Stimulated activated naive CD4-positive, alpha-beta T cell (primary cell): Measurements from ENCODE around the gene MOCOS.

Source experiments
- DNase-seq, 6 experiments: peaks; one replicate each; lab custom pipeline; 2025; lab: John Stamatoyannopoulos, UW

MOCOS gene

GRCh38 chr18:36271153-36271552 is 83.9 kb downstream of the MOCOS start:
- DNase-seq, result no peak

DNA sequence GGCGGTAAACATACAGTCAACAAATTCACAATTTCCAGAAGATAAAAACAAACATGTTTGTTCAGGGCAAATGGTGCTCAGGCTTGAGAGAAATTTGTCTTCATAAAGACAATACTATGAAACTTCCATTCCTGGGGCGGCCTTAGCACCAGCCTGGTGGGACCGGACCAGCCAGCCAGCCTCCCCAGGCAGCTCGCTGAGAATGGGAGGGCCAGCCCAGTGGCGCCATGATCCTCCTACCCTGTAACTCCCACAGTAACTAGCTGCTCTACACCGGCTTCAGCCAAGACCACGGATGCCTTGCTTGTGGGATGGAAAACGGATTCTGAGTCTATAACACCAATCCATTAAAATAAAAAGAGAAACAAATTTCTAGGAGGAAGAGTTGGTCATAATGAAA is 86.0 kb downstream of the MOCOS start:
- DNase-seq, result no peak

DNA sequence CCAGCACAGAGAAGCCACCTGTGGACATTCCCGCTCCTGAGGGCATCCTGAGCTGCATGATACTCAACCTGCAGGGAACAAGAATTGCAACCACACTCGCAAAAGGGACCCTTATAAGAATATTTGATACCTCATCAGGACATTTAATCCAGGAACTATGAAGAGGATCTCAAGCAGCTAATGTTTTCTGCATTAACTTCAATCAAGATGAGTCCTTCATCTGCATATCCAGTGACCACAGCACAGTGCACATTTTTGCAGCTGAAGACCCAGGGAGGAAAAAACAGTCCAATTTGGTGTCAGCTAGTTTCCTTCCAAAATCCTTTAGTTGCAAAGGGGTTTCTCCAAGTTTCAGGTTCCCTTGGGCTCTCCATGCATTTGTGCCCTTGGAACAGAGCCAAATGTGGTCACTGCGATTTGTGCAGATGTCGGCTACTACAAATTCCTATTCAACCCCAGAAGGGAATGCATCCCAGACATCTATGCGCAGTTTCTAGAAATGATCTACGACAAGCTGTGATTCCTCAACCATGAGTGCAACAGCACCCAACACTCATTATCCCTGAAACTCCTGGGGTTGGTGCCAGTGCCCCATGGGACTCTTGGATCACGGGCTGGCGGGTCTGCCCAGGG is 86.9 kb downstream of the MOCOS start:
- DNase-seq, result no peak

GRCh38 chr18:36275561-36275960 is 88.3 kb downstream of the MOCOS start:
- no peak for DNase-seq

- no peak for DNase-seq
These were observed 91.7 kb downstream of the MOCOS start for GRCh38 chr18:36279001-36279400.

GRCh38 chr18:36281936-36282335 is 94.6 kb downstream of the MOCOS start:
- DNase-seq, result no peak

DNA sequence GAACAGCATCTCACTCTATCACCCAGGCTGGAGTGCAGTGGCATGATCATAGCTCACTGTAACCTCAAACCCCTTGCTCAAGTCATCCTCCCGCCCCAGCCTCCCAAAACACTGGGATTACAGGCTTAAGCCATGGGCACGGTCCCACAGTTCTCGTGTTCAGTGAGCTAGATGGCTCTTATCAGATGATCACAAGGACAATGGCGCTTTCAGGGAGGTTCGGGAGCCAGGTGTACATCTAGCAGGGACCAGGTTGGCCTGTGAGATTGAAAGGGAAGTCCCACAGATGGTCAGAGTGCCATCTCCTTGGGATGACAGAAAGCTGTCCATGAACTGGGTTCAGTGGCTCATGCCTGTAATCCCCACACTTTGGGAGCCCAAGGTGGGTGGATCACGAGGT is 96.2 kb downstream of the MOCOS start:
- no peak for DNase-seq

DNA sequence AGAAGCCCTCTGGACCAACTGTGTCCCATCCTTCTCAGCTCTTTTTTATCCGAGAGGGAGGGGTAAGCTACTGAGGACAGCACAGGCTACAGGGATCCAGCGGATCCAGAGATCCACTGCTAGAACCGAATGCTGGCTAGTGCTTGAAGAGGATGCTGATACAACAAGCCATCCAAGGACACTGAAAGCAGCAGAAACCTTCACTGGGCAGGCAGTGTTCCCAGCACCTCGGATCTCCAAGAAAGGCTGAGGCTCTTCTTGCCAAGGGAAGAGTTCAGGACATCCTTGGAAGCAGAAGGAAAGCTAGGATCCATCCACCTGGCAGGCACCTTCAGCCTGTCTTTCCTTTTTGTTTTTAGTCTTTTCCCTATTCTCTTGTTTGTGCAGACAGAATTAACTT is 97.0 kb downstream of the MOCOS start:
- no peak for DNase-seq

DNA sequence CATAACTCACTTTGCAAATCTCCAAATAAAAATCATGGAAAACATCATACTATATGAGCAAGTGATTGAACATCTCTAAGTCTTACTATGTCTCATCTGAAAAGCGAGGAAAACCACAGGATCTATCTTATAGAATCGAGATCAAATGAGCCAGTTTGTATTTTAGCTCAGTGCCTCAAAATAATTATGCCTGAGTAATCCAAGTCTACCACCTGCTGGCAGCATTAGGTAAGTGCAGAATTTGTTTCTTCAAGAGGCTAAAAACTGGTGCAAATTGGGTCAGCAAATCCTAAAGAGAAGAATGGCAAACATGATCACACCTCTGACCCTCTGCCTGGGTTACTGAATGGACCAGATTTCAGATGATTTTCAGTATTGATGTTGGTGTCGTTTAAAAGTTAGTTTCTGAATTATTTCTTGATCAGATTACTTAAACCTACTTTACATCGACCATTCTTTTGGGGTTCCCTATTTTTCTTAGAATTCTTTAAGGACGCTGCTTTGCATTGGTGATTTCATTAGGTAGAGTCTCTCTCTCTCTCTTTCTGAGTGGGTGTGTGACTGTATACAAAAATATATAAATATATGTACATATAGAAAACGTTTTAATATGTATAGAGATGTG is 97.5 kb downstream of the MOCOS start:
- peak in 5 of 6 experiments; percentile 8 to 56 (median 23) for DNase-seq

DNA sequence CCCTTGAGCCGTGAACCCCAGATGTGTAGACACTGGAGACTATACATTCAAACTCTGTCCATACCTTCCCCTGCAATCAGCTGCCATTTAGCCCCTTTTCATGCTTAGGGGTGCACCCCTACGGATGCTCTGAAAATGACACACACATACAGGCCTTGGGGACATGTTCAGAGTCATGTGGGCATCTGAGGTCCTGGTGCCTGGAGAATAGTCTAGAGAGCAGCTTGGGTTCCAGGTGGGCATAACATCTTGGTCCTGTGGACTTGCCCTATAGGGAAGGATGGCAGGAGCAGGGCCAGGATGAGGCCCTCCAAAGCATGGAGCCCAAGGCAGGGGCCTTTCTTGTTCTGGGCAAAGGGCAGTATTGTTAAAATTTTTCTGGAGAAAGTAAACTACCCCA is 100.4 kb downstream of the MOCOS start:
- DNase-seq, result no peak

GRCh38 chr18:36288689-36289088 is 101.4 kb downstream of the MOCOS start:
- no peak for DNase-seq

DNA sequence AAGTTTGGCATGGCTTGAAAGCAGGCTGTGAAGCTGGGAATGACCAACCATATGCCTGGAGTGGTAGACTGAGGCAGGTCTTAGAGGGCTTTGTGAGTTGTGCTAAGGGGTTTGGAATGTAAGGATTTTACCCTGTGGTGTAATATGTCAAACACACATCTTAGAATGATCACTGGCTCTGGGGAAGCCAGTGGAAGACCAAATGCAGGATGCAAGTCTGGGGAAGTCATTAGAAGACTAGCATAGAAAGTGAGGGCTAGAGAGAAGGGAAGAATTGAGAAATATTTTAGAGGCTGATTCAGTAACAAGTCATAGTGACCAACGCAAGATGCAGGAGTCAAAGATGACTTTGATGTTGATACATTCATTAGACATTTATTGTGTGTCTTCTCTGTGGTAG is 106.7 kb downstream of the MOCOS start:
- DNase-seq, result no peak

DNA sequence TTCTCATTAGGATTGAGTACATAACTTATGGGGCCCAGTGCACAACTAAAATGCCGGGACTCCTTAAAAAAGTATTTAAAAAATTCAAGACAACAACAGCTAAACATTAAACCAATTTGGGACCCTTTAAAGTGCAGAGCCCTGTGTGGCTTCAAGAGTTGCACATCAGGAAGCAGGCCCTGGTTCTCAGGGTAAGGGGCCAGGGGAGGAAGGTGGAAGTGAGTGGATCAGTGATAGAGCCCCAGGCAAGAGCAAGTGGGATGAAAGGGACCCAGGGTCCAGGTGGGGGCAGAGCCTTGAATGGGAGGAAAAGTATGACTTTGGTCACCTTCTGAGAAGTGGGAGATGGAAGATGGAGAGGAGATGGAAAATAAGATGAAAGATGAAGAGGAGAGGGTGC is 107.9 kb downstream of the MOCOS start:
- DNase-seq, result no peak

DNA sequence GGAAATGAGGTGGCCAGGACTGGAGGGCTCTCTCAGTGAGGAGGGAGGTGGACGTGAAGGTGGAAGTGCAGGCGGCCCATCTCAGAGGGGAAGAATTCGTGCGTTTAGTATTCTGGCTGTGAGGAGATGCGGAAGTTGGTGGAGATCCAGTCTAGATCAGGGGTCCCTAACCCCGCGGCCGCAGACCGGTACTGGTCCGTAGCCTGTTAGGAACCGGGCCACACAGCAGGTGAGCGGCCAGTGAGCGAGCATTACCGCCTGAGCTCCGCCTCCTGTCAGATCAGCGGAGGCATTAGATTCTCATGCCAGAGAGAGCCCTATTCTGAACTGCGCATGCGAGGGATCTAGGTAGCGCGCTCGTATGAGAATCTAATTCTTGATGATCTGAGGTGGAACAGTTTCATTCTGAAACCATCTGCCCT is 108.6 kb downstream of the MOCOS start:
- no peak for DNase-seq

- peak in 1 of 6 experiments; percentile 12 for DNase-seq
These were observed 109.5 kb downstream of the MOCOS start for GRCh38 chr18:36296650-36297416.

DNA sequence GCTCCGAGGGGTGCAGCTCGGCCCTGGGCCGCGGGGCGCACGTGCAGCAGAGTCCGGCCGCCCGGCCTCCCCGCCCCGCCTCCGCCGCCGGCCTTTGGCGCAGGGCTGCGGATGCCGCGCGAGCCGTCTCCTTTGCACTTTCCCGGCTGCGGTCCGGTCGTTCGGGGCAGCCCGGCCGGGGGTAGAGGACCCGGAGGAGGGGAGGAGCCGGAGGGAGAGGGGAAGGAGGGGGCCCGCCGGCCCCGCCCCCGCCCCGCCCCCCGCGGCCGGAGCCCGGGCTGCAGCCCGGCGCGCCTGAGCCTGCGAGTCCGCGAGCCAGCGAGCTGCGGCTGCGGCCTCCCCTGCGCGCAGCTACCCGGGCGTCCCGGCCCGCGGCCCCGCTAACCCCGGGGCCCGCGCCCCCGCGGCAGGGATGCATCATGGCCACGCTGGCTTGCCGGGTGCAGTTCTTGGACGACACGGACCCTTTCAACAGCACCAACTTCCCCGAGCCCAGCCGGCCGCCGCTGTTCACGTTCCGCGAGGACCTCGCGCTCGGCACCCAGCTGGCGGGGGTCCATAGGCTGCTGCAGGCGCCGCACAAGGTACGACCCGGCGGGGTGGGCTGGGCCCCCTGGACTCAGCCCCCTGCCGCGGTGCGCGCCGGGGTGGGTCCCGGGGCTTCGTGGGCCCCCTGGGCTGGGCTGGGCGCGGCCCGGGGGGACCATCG is 110.3 kb downstream of the MOCOS start, which contains the start of gene FHOD3:
TSS of gene FHOD3 (plus strand) at position 297 of the 709 bp plus-strand sequence. CDS start at position 420, 123 bp downstream.
- DNase-seq, result no peak

GRCh38 chr18:36298126-36298741 is 110.9 kb downstream of the MOCOS start:
- no peak for DNase-seq

DNA sequence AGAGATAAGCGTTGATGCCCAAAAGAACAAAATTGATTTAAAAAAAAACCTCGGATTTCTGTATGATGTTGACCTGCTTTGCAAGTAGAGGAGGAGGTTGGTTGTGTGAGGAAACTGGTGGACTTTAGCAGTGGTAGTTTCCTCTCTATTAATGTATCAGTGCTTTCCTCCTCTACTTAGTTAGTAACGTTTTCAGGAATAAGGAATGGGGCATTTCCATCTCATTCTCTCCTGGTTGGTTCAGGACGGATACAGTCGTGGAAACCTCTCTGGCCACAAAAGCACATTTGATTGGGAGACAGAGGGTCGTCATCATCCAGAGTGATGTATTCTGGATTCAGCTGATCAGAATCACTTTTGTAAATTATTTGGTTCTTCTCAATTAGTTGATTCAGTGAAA is 111.7 kb downstream of the MOCOS start:
- DNase-seq, result no peak

DNA sequence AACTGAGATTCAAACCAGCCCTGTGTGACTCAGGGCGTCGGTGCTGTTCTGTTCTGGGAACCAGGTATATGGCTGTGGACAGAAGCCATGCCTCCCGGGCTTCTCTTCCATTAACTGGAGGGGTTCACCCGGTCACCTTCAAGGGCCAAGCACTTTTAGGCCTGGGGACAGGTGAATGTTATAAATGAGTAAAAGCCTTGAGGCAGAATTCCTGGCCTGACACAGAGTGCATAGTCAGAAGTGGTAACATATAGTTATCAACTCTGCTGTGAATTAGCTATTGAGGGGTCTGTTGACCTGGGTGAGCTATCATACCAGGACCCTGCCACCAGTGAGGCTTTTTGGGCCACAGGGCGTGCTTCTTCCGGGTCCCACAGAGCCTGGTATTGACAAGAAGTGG is 112.9 kb downstream of the MOCOS start:
- no peak for DNase-seq

DNA sequence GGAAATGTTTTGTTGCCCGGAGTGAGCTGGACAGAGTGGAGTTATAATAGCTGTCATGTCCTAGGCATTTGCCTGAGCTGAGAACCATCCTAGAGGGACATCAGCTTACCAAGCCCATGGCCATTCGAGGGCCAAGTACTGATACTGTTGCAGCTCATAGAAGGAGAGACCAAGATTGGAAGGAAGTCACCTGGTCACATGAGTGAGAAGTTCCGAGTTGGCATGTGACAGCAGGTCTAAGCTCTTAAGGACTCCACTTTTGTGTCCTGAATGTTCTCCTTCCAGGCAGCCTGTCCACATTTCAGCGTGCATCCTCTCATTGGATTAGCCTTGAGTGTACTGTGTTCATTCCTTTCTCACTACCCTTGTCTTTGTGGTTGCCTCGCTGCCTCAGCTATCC is 114.6 kb downstream of the MOCOS start:
- no peak for DNase-seq

GRCh38 chr18:36302676-36303075 is 115.4 kb downstream of the MOCOS start:
- DNase-seq, result no peak

GRCh38 chr18:36303211-36303844 is 116.0 kb downstream of the MOCOS start:
- DNase-seq, result no peak
